ENCODE results near the gene ALDH7A1. TPM values are rescaled to one million over a fixed set of nuclear protein-coding genes. Genes with fewer than 3 reads are reported as not detected.
"Not testable (repeated sequence)": the region's sequence is repeated elsewhere in the genome, so short reads cannot be mapped to it uniquely, and the experiment has no call there.

Gene ALDH7A1
- total RNA-seq, 1 donor from 2014 or later = 51.8 TPM

- DNase-seq (ENCODE audit: low spot score) = no peak
These were observed 566 bp upstream of the ALDH7A1 start for GRCh38 chr5:126595486-126596083.

GRCh38 chr5:126591549-126591948 lies 3.5 kb downstream of the ALDH7A1 start:
- DNase-seq (ENCODE audit: low spot score) = no peak

- DNase-seq (ENCODE audit: low spot score) = no peak
These were observed 5.3 kb downstream of the ALDH7A1 start for GRCh38 chr5:126589536-126590297.

GRCh38 chr5:126587551-126588390 lies 7.2 kb downstream of the ALDH7A1 start:
- DNase-seq (ENCODE audit: low spot score) = no peak

- DNase-seq (ENCODE audit: low spot score) = no peak
These were observed 11.3 kb downstream of the ALDH7A1 start for GRCh38 chr5:126583761-126584160.

- no peak for DNase-seq (ENCODE audit: low spot score)
These were observed 15.3 kb downstream of the ALDH7A1 start for GRCh38 chr5:126579716-126580115.

GRCh38 chr5:126577415-126577814 lies 17.6 kb downstream of the ALDH7A1 start:
- no peak for DNase-seq (ENCODE audit: low spot score)

- no peak for DNase-seq (ENCODE audit: low spot score)
These were observed 18.0 kb downstream of the ALDH7A1 start for GRCh38 chr5:126576974-126577373.

GRCh38 chr5:126575644-126576043 lies 19.4 kb downstream of the ALDH7A1 start:
- DNase-seq (ENCODE audit: low spot score) = no peak

- DNase-seq (ENCODE audit: low spot score) = no peak
These were observed 26.7 kb downstream of the ALDH7A1 start for GRCh38 chr5:126568206-126568755.

GRCh38 chr5:126562823-126563222 lies 32.2 kb downstream of the ALDH7A1 start:
- no peak for DNase-seq (ENCODE audit: low spot score)

GRCh38 chr5:126561908-126562307 lies 33.1 kb downstream of the ALDH7A1 start:
- DNase-seq (ENCODE audit: low spot score) = no peak

- not testable (repeated sequence) for DNase-seq (ENCODE audit: low spot score)
These were observed 39.9 kb downstream of the ALDH7A1 start for GRCh38 chr5:126555101-126555500.

- DNase-seq (ENCODE audit: low spot score) = no peak
These were observed 42.4 kb downstream of the ALDH7A1 start for GRCh38 chr5:126552614-126553013.

GRCh38 chr5:126544087-126544740 lies 50.8 kb downstream of the ALDH7A1 start:
- no peak for DNase-seq (ENCODE audit: low spot score)

- DNase-seq (ENCODE audit: low spot score) = no peak
These were observed 51.4 kb downstream of the ALDH7A1 start for GRCh38 chr5:126543660-126544059.

GRCh38 chr5:126543009-126543408 lies 52.0 kb downstream of the ALDH7A1 start:
- DNase-seq (ENCODE audit: low spot score) = no peak

GRCh38 chr5:126542441-126542840 lies 52.6 kb downstream of the ALDH7A1 start:
- DNase-seq (ENCODE audit: low spot score) = no peak

GRCh38 chr5:126540631-126541030 lies 54.4 kb downstream of the ALDH7A1 start:
- DNase-seq (ENCODE audit: low spot score) = no peak

GRCh38 chr5:126538579-126538978 lies 56.4 kb downstream of the ALDH7A1 start:
- DNase-seq (ENCODE audit: low spot score) = no peak

- DNase-seq (ENCODE audit: low spot score) = no peak
These were observed 58.1 kb downstream of the ALDH7A1 start for GRCh38 chr5:126536874-126537273.
